ENCODE measurements around the gene RGS12.

The RGS12 gene

GRCh38 chr4:3248811-3249661 is 43.8 kb upstream of the RGS12 start, which contains the start of gene MSANTD1:
Gene MSANTD1 (plus strand): TSS chr4:3249159. CDS start chr4:3249223, 64 bp downstream.
- Histone ChIP-seq H3K4me1 (ENCODE audit: control insufficient read depth, insufficient read depth, low read length) (peaks cover 4% of the 10 kb centered on the region; the same call in 1 of the 2 replicates), H3K27me3 (ENCODE audit: control insufficient read depth, insufficient read depth, low read length) (no peaks in the 10 kb centered on the region), H3K27ac (ENCODE audit: low read depth, low read length) (no peak within 1 kb of the TSS), H3K9ac (ENCODE audit: low read depth, low read length) (no peak within 1 kb of the TSS), H3K36me3 (ENCODE audit: control insufficient read depth, insufficient read depth, low read length) (no peaks in the 10 kb centered on the region), H3K4me3 (ENCODE audit: low read depth, low read length) (no peak within 1 kb of the TSS), H3K9me3 (ENCODE audit: control insufficient read depth, insufficient read depth, low read length) (no peaks in the 10 kb centered on the region)

- Histone ChIP-seq H3K27ac (ENCODE audit: low read depth, low read length) (no peak overlapping the region), H3K27me3 (ENCODE audit: control insufficient read depth, insufficient read depth, low read length) (no peaks in the 10 kb centered on the region), H3K4me3 (ENCODE audit: low read depth, low read length) (no peak overlapping the region), H3K9me3 (ENCODE audit: control insufficient read depth, insufficient read depth, low read length) (no peaks in the 10 kb centered on the region), H3K4me1 (ENCODE audit: control insufficient read depth, insufficient read depth, low read length) (peaks cover 4% of the 10 kb centered on the region; the same call in 1 of the 2 replicates), H3K9ac (ENCODE audit: low read depth, low read length) (no peak overlapping the region), H3K36me3 (ENCODE audit: control insufficient read depth, insufficient read depth, low read length) (no peaks in the 10 kb centered on the region)
These were observed 42.9 kb upstream of the RGS12 start for GRCh38 chr4:3249711-3250437.

DNA sequence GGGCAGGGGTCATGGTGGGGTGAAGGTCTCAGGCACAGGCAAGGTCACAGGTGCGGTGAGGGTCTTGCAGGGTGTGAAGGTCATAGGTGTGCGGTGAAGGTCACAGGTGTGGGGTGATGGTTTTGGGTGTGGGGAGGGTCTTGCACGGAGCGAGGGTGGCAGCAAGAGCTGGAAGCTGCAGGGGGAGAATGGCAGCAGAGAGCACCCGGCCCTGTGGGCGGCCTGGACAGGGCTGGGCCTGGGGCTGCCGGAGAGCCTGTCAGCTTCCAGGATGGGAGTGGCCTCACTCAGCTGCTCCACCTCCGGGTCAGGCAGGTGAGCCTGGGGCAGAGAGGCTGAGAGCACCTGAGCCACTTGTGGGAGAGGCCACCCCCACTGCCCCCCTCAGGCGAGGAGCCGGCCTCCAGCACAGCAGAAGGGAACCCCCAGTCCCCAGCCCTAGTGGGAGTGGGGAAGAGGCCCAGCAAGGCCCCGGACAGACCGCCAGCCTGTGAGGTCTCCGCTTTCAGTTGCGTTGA is 42.3 kb upstream of the RGS12 start:
- H3K27me3 ChIP-seq (ENCODE audit: control insufficient read depth, insufficient read depth, low read length), result no peaks in the 10 kb centered on the region
- H3K36me3 ChIP-seq (ENCODE audit: control insufficient read depth, insufficient read depth, low read length), result no peaks in the 10 kb centered on the region
- H3K4me3 ChIP-seq (ENCODE audit: low read depth, low read length), result no peak overlapping the region
- H3K27ac ChIP-seq (ENCODE audit: low read depth, low read length), result peak overlapping the region; percentile 12
- no peak overlapping the region for H3K9ac ChIP-seq (ENCODE audit: low read depth, low read length)
- H3K9me3 ChIP-seq (ENCODE audit: control insufficient read depth, insufficient read depth, low read length), result no peaks in the 10 kb centered on the region
- peaks cover 4% of the 10 kb centered on the region; the same call in 1 of the 2 replicates for H3K4me1 ChIP-seq (ENCODE audit: control insufficient read depth, insufficient read depth, low read length)

DNA sequence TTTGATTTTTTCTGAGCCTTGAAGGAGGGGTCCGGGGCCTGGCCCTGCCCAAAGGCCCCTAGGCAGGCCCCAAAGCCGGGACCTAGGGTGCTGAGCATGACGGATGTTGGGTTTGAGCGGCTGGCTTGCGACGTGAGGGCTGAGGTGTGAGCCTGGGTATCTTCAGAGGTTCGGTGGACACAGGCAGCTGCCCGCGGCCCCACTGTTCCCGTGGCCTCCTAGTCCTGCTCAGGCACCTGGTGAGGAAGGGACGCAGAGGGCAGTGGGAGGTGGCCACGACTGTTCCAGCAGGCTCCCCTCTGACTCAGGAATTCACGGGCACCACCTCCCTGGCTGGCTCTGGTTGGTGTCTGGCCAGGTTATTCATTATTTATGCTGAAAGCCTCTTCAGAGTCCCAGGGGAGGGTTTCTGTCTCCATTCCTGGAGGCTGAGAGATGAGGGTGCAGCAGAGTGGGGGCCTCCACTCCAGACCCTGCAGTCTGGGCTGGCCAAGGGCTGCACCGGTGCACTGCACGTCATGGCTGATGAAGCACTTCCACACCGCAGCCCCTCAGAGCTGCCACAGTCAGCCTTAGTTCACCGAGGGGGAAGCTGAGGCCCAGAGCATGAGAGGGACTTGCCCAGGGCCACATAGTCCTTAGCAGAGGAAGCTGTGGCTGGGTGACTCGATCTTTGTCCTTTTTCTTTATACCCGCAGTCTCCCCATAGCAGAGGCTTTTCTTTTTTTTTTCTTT is 41.7 kb upstream of the RGS12 start:
- Histone ChIP-seq H3K9ac (ENCODE audit: low read depth, low read length) (no peak overlapping the region), H3K4me1 (ENCODE audit: control insufficient read depth, insufficient read depth, low read length) (peaks cover 4% of the 10 kb centered on the region; the same call in 1 of the 2 replicates), H3K9me3 (ENCODE audit: control insufficient read depth, insufficient read depth, low read length) (no peaks in the 10 kb centered on the region), H3K36me3 (ENCODE audit: control insufficient read depth, insufficient read depth, low read length) (no peaks in the 10 kb centered on the region), H3K27me3 (ENCODE audit: control insufficient read depth, insufficient read depth, low read length) (no peaks in the 10 kb centered on the region), H3K4me3 (ENCODE audit: low read depth, low read length) (no peak overlapping the region), H3K27ac (ENCODE audit: low read depth, low read length) (peak overlapping the region; percentile 12)

DNA sequence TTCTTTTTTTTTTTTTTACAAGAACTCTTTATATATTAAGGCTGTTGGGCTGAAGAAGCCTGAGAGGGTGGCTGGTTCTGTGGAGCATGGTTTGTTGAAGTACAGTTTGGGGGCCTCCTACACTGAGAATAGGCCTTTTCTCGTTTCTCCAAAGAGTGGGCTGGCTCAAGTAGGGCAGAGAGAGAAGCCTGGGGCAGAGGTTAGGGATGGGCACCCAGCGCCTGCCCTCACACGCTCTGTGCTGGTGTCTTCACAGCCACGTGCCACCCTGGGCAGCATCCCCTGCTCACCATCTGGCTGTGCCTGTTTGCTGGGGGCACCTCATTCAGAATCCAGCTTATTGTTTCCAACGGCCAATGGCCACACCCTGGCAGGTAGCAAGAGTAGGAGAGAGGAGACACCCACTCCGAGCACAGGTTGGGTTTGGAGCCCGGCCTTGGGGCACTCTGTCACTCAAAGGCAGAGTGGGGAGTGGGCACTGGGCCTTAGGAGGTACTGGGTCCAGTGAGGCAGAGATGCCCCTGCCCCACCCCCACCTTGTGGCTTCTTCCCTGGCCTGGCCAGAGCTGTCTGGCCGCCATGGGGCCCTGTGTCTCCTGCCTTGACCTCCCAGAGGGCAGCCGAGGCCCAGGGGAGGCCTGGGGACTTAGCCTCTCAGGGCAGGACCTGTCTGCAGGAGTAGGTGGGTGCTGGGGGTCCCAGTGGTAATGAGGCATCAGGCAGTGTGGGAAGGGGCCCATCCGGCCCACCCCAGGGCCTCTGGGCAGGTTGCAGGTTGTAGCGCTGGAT is 40.9 kb upstream of the RGS12 start:
- Histone ChIP-seq H3K9ac (ENCODE audit: low read depth, low read length) (no peak overlapping the region), H3K27ac (ENCODE audit: low read depth, low read length) (no peak overlapping the region), H3K27me3 (ENCODE audit: control insufficient read depth, insufficient read depth, low read length) (no peaks in the 10 kb centered on the region), H3K9me3 (ENCODE audit: control insufficient read depth, insufficient read depth, low read length) (no peaks in the 10 kb centered on the region), H3K4me3 (ENCODE audit: low read depth, low read length) (no peak overlapping the region), H3K4me1 (ENCODE audit: control insufficient read depth, insufficient read depth, low read length) (peaks cover 4% of the 10 kb centered on the region; the same call in 1 of the 2 replicates), H3K36me3 (ENCODE audit: control insufficient read depth, insufficient read depth, low read length) (no peaks in the 10 kb centered on the region)

DNA sequence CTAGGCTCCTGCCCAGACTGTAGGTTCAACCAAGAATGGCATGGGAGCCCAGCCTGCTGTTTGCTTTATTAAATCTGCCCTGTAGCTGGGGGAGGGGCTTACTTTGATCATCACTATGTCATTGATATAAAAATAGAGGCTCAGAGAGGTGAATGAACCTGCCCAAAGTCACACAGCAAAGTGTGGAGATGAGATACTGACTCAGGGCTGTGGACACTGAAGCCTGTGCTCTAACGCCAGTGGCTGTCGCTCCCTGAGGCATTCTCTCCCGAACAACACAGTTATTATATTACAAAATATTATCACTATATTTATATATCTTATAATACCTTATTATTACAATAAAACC is 40.4 kb upstream of the RGS12 start:
- Histone ChIP-seq H3K27me3 (ENCODE audit: control insufficient read depth, insufficient read depth, low read length) (no peaks in the 10 kb centered on the region), H3K4me3 (ENCODE audit: low read depth, low read length) (no peak overlapping the region), H3K4me1 (ENCODE audit: control insufficient read depth, insufficient read depth, low read length) (peaks cover 4% of the 10 kb centered on the region; the same call in 1 of the 2 replicates), H3K27ac (ENCODE audit: low read depth, low read length) (no peak overlapping the region), H3K36me3 (ENCODE audit: control insufficient read depth, insufficient read depth, low read length) (no peaks in the 10 kb centered on the region), H3K9me3 (ENCODE audit: control insufficient read depth, insufficient read depth, low read length) (no peaks in the 10 kb centered on the region), H3K9ac (ENCODE audit: low read depth, low read length) (no peak overlapping the region)

DNA sequence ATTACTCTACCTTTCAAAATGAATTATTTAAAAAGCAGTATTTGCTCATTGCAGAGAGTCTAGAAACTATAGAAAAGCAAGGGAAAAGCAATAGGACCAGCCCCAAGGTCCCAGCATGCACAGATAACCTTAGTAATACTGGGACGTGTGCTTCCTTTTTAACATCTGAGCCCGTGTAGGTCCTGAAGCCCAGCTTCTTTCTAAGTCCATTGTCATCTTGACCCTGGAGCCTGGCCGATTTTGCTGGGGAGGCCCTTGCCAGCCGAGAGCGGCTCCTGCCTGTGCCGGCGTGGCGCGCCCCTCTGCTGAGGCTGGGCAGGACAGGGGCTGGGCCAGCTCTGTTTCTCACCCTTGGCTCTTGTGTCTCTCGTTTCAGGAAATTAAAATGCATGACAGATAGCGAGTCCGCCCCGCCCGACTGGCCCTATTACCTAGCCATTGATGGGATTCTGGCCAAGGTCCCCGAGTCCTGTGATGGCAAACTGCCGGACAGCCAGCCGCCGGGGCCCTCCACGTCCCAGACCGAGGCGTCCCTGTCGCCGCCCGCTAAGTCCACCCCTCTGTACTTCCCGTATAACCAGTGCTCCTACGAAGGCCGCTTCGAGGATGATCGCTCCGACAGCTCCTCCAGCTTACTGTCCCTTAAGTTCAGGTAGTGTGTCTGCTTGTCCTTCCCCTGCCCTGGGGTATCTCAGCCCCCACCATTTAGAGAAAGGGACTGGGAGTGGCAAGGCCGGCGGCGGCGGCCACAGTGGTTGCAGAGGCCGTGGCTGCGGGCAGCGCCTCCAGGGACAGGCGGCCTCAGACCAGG is 39.8 kb upstream of the RGS12 start:
- Histone ChIP-seq H3K4me3 (ENCODE audit: low read depth, low read length) (no peak overlapping the region), H3K27me3 (ENCODE audit: control insufficient read depth, insufficient read depth, low read length) (no peaks in the 10 kb centered on the region), H3K4me1 (ENCODE audit: control insufficient read depth, insufficient read depth, low read length) (peaks cover 4% of the 10 kb centered on the region; the same call in 1 of the 2 replicates)

DNA sequence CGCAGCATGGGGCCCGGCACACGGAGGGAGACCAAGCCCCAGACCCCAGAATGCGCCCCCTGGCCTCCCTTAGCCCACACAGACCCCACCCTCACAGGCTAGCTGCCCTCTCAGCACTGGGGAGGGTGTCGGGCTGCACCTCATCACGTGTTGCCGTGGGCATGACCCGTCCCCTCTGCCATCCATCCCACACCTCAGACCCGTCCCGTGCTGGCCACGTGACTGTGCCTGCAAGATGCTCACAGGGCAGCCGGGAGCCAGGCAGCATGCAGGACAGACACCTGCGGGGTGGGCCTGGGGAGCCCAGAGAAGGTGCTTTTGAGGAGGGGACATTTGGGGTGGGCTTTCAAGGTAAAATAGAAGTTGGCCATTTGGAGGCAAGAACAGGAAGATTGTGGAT is 39.0 kb upstream of the RGS12 start:
- Histone ChIP-seq H3K4me1 (ENCODE audit: control insufficient read depth, insufficient read depth, low read length) (peaks cover 4% of the 10 kb centered on the region; the same call in 1 of the 2 replicates), H3K9ac (ENCODE audit: low read depth, low read length) (no peak overlapping the region), H3K9me3 (ENCODE audit: control insufficient read depth, insufficient read depth, low read length) (no peaks in the 10 kb centered on the region), H3K36me3 (ENCODE audit: control insufficient read depth, insufficient read depth, low read length) (no peaks in the 10 kb centered on the region), H3K4me3 (ENCODE audit: low read depth, low read length) (no peak overlapping the region), H3K27ac (ENCODE audit: low read depth, low read length) (no peak overlapping the region), H3K27me3 (ENCODE audit: control insufficient read depth, insufficient read depth, low read length) (no peaks in the 10 kb centered on the region)

More for the DNA sequence above, 39.8 kb upstream of the RGS12 start:
- H3K9ac ChIP-seq (ENCODE audit: low read depth, low read length), result no peak overlapping the region
- H3K27ac ChIP-seq (ENCODE audit: low read depth, low read length), result no peak overlapping the region
- H3K36me3 ChIP-seq (ENCODE audit: control insufficient read depth, insufficient read depth, low read length), result no peaks in the 10 kb centered on the region
- no peaks in the 10 kb centered on the region for H3K9me3 ChIP-seq (ENCODE audit: control insufficient read depth, insufficient read depth, low read length)

GRCh38 chr4:3254302-3255131 is 38.3 kb upstream of the RGS12 start:
- Histone ChIP-seq H3K4me3 (ENCODE audit: low read depth, low read length) (no peak overlapping the region), H3K9me3 (ENCODE audit: control insufficient read depth, insufficient read depth, low read length) (no peaks in the 10 kb centered on the region), H3K27ac (ENCODE audit: low read depth, low read length) (no peak overlapping the region)

More at GRCh38 chr4:3254302-3255131, 38.3 kb upstream of the RGS12 start:
- Histone ChIP-seq H3K4me1 (ENCODE audit: control insufficient read depth, insufficient read depth, low read length) (peaks cover 4% of the 10 kb centered on the region; the same call in 1 of the 2 replicates), H3K9ac (ENCODE audit: low read depth, low read length) (no peak overlapping the region), H3K36me3 (ENCODE audit: control insufficient read depth, insufficient read depth, low read length) (no peaks in the 10 kb centered on the region), H3K27me3 (ENCODE audit: control insufficient read depth, insufficient read depth, low read length) (no peaks in the 10 kb centered on the region)

Data from HUES48 (cell line).